K562 (cell line): Measurements from ENCODE around the gene TNPO2. TPM values are rescaled to one million over a fixed set of nuclear protein-coding genes. Genes with fewer than 3 reads are reported as not detected.

Experiments used
- ARID1B ChIP-seq: fragments of 450-650 bp; IDR thresholded peaks from 2 replicates; pipeline ENCODE4 v1.6.1; 2016; ENCODE audit warnings: antibody characterized with exemption, mild to moderate bottlenecking, inconsistent platforms
- ASH1L ChIP-seq: fragments of 450-650 bp; IDR thresholded peaks from 2 replicates; pipeline ENCODE4 v1.6.1; 2018; ENCODE audit warnings: borderline replicate concordance, mild to moderate bottlenecking, low read depth; ENCODE audit not compliant: partially characterized antibody
- CC2D1A ChIP-seq: fragments of 450-650 bp; IDR thresholded peaks from 2 replicates; pipeline ENCODE4 v1.6.1; 2017; ENCODE audit warnings: mild to moderate bottlenecking
- CUX1 ChIP-seq: fragments of 200-800 bp; sonication (Bioruptor generic); IDR thresholded peaks from 2 replicates; pipeline ENCODE4 v1.6.1; 2016; ENCODE audit warnings: missing genetic modification characterization, missing compliant biosample characterization
- FOXA1 ChIP-seq: fragments of 450-650 bp; IDR thresholded peaks from 2 replicates; pipeline ENCODE4 v1.6.1; 2016; ENCODE audit warnings: mild to moderate bottlenecking, borderline replicate concordance
- HDGF ChIP-seq: fragments of 450-650 bp; IDR thresholded peaks from 2 replicates; pipeline ENCODE4 v1.6.1; 2016
- KAT7 ChIP-seq: sonication (generic); formaldehyde crosslinking; IDR thresholded peaks from 2 replicates; pipeline ENCODE4 v1.8.0; 2022; ENCODE audit warnings: missing genetic modification reagents, mild to moderate bottlenecking, borderline replicate concordance
- OTX1 ChIP-seq: fragments of 450-650 bp; formaldehyde crosslinking; IDR thresholded peaks from 2 replicates; pipeline ENCODE4 v1.4.0; 2022; ENCODE audit warnings: mild to moderate bottlenecking
- PTBP1 ChIP-seq: fragments of 200-400 bp; formaldehyde crosslinking; IDR thresholded peaks from 2 replicates; pipeline ENCODE4 v1.6.1; 2017; ENCODE audit warnings: low read depth, low read length
- RBBP5 ChIP-seq: fragments of 200-600 bp; sonication (generic); IDR thresholded peaks from 2 replicates; pipeline ENCODE4 v1.6.1; 2012; ENCODE audit warnings: borderline replicate concordance, mild to moderate bottlenecking, low read length, control low read depth, inconsistent platforms; ENCODE audit not compliant: insufficient read depth, poor library complexity, severe bottlenecking
- RBM34 ChIP-seq: fragments of 200-400 bp; formaldehyde crosslinking; IDR thresholded peaks from 2 replicates; pipeline ENCODE4 v1.6.1; 2018; ENCODE audit warnings: low read length, borderline replicate concordance; ENCODE audit not compliant: insufficient read depth
- SIX5 ChIP-seq, 2 experiments: IDR thresholded peaks; 2 replicates each; pipeline ENCODE4 v1.6.1; 2011; ENCODE audit warnings: low read length in 2 of 2, borderline replicate concordance in 1 of 2, low read depth in 1 of 2, mild to moderate bottlenecking in 1 of 2, moderate library complexity in 1 of 2; ENCODE audit not compliant: insufficient read depth in 1 of 2
- SRSF1 ChIP-seq: fragments of 200-400 bp; formaldehyde crosslinking; IDR thresholded peaks from 2 replicates; pipeline ENCODE4 v1.6.1; 2017; ENCODE audit warnings: mild to moderate bottlenecking, low read depth, low read length, moderate library complexity
- SRSF7 ChIP-seq: fragments of 200-400 bp; formaldehyde crosslinking; optimal IDR thresholded peaks from 2 replicates; pipeline ENCODE3; 2017; ENCODE audit warnings: mild to moderate bottlenecking, low read depth, low read length
- STAT5B ChIP-seq: fragments of 250-450 bp; sonication (Bioruptor Pico); IDR thresholded peaks from 2 replicates; pipeline ENCODE4 v1.8.0; 2021; ENCODE audit warnings: mild to moderate bottlenecking, inconsistent platforms
- ZBED1 ChIP-seq: IDR thresholded peaks from 2 replicates; pipeline ENCODE4 v1.6.1; 2014
- ZC3H4 ChIP-seq: sonication (generic); formaldehyde crosslinking; IDR thresholded peaks from 2 replicates; pipeline ENCODE4 v1.9.0; 2021; ENCODE audit warnings: missing genetic modification reagents, borderline replicate concordance
- ZC3H8 ChIP-seq: fragments of 450-650 bp; IDR thresholded peaks from 2 replicates; pipeline ENCODE4 v1.6.1; 2017
- ZNF12 ChIP-seq: sonication (generic); formaldehyde crosslinking; IDR thresholded peaks from 2 replicates; pipeline ENCODE4 v1.4.0; 2020; ENCODE audit warnings: mild to moderate bottlenecking, missing genetic modification reagents
- ZNF124 ChIP-seq: sonication (generic); formaldehyde crosslinking; IDR thresholded peaks from 2 replicates; pipeline ENCODE4 v1.8.1; 2022; ENCODE audit warnings: missing genetic modification reagents
- ZNF134 ChIP-seq: fragments of 250-450 bp; sonication (Bioruptor Pico); conservative IDR thresholded peaks from 2 replicates; pipeline ENCODE4 v1.4.0; 2020
- ZNF174 ChIP-seq: fragments of 250-450 bp; sonication (Bioruptor Pico); IDR thresholded peaks from 2 replicates; pipeline ENCODE4 v1.4.0; 2020; ENCODE audit warnings: mild to moderate bottlenecking
- ZNF584 ChIP-seq: fragments of 200-800 bp; sonication (Bioruptor generic); IDR thresholded peaks from 2 replicates; pipeline ENCODE4 v1.6.1; 2016; ENCODE audit warnings: low read depth, mild to moderate bottlenecking, missing genetic modification characterization, missing compliant biosample characterization
- ZNF764 ChIP-seq: fragments of 250-450 bp; sonication (Bioruptor Pico); IDR thresholded peaks from 2 replicates; pipeline ENCODE4 v1.4.0; 2020; ENCODE audit warnings: low read depth, mild to moderate bottlenecking, moderate library complexity
- polyA plus RNA-seq, 8 experiments: library from polyadenylated mRNA; depleted of rRNA in 4 of 8; stranded (reverse) in 5 of 8; unstranded in 3 of 8; fragments of >200 nt; fragmentation: Nextera tagmentation in 2 of 8; fragmentation: Illumina TruSeq in 1 of 8; extraction: Ambion mirVana in 2 of 8; extraction: Trizol in 1 of 8; gene quantifications; 2 replicates each; pipeline versions ENCODE4 v1.2.1 to v1.2.3, GENCODE V29; 2011 to 2014; ENCODE audit warnings: inconsistent platforms in 1 of 8, missing spikeins in 1 of 8
- total RNA-seq, 7 experiments: library from RNA; depleted of rRNA in 6 of 7; stranded (reverse); fragments of >200 nt in 6 of 7; fragmentation: Illumina TruSeq in 2 of 7; extraction: Trizol in 2 of 7; gene quantifications; 2 replicates each; pipeline versions ENCODE4 v1.2.1 to v1.2.3, GENCODE V29; 2011 to 2021; ENCODE audit warnings: low replicate concordance in 1 of 7

TNPO2 gene
- total and polyA plus RNA-seq, 9 of the 15 experiments (the other 6 are each of a cell fraction or from before 2014, with no cell fraction given), result 6.0 to 126 (median 53.8) TPM

- TF ChIP-seq ARID1B (peak; percentile 14; the same call in 1 of the 2 replicates), RBM34 (no peak), ZNF134 (CRISPR knock-in tag) (no peak), STAT5B (no peak), SRSF7 (no peak), SRSF1 (no peak), CC2D1A (peak; percentile 81), KAT7 (CRISPR knock-in tag) (0 out of 2 replicates have a peak, but pooled peaks have one; percentile 66), OTX1 (0 out of 2 replicates have a peak, but pooled peaks have one; percentile 50), ZNF764 (CRISPR knock-in tag) (no peak), RBBP5 (no peak), SIX5 (IDR thresholded peaks at IDR 0.05; ENCODE audit: borderline replicate concordance in 1 of 2, insufficient read depth in 1 of 2, low read depth in 1 of 2, low read length in 2 of 2) (no peak; a peak in 1 of 4 replicates), ZNF124 (no peak), ZNF174 (CRISPR knock-in tag) (no peak), ASH1L (no peak), ZC3H8 (no peak), ZNF12 (CRISPR knock-in tag) (0 out of 2 replicates have a peak, but pooled peaks have one; percentile 46), ZC3H4 (no peak), HDGF (no peak), ZNF584 (no peak), ZBED1 (no peak), FOXA1 (no peak), PTBP1 (no peak), CUX1 (CRISPR knock-in tag) (no peak; the same call in 1 of the 2 replicates)
Observed at GRCh38 chr19:12722566-12723380, 959 bp downstream of the TNPO2 start (continued).
